PC-9 (cell line): Measurements from ENCODE around the gene CD1E. TPM values are rescaled to one million over a fixed set of nuclear protein-coding genes. Genes with fewer than 3 reads are reported as not detected.

Experiments
- BruUV-seq: library from RNA; stranded (reverse); fragments of 400-500 nt; replicated peaks from 2 replicates; lab custom pipeline; 2021; lab: Mats Ljungman, UMichigan
- CTCF ChIA-PET: fragments of 300-600 bp; sonication (Branson Sonifier 250); formaldehyde crosslinking; loops from one replicate; lab custom pipeline; 2022; ENCODE audit warnings: antibody characterized with exemption; lab: Charles Lee
- POLR2A ChIA-PET: fragments of 300-600 bp; sonication (Branson Sonifier 250); formaldehyde crosslinking; loops from one replicate; lab custom pipeline; 2022; ENCODE audit warnings: antibody characterized with exemption; ENCODE audit not compliant: unreplicated experiment; lab: Charles Lee
- DNase-seq, 2 experiments: peaks; one replicate each; pipeline versions ENCODE4 v3.0.0 to v3.0.0-alpha.2; 2015 to 2022; ENCODE audit warnings: mixed read lengths in 1 of 2
- H2AFZ ChIP-seq: fragments of 200-600 bp; sonication (generic); 2 replicates; pipeline ENCODE4 v1.8.1; 2017; ENCODE audit warnings: antibody characterized with exemption
- H3F3A ChIP-seq: fragments of 200-600 bp; sonication (generic); 2 replicates; pipeline ENCODE4 v1.8.1; 2017; ENCODE audit warnings: antibody characterized with exemption, mild to moderate bottlenecking, low read depth; ENCODE audit not compliant: insufficient read depth
- H3K27ac ChIP-seq: fragments of 200-600 bp; sonication (generic); 2 replicates; pipeline ENCODE4 v1.6.1; 2016; ENCODE audit warnings: mixed run types
- H3K27me3 ChIP-seq: fragments of 200-600 bp; sonication (generic); 2 replicates; pipeline ENCODE4 v1.6.1; 2016; ENCODE audit warnings: low read depth, mixed run types; ENCODE audit not compliant: insufficient read depth
- H3K36me3 ChIP-seq: fragments of 200-600 bp; sonication (generic); 2 replicates; pipeline ENCODE4 v1.6.1; 2016; ENCODE audit warnings: low read depth, mixed run types
- H3K4me1 ChIP-seq: fragments of 200-600 bp; sonication (generic); replicated peaks from 2 replicates; pipeline ENCODE4 v1.6.1; 2016; ENCODE audit warnings: mixed run types; ENCODE audit not compliant: insufficient read depth
- H3K4me2 ChIP-seq: fragments of 200-600 bp; sonication (generic); 2 replicates; pipeline ENCODE4 v1.6.1; 2017; ENCODE audit warnings: mixed run types
- H3K4me3 ChIP-seq: fragments of 200-600 bp; sonication (generic); 2 replicates; pipeline ENCODE4 v1.6.1; 2016; ENCODE audit warnings: mixed run types
- H3K79me2 ChIP-seq: fragments of 200-600 bp; sonication (generic); 2 replicates; pipeline ENCODE4 v1.6.1; 2017; ENCODE audit warnings: low read depth, mixed run types
- H3K9me2 ChIP-seq: fragments of 200-600 bp; sonication (generic); 2 replicates; pipeline ENCODE4 v1.8.1; 2017; ENCODE audit warnings: mild to moderate bottlenecking; ENCODE audit not compliant: insufficient read depth
- H3K9me3 ChIP-seq: fragments of 200-600 bp; sonication (generic); 2 replicates; pipeline ENCODE4 v1.8.1; 2016; ENCODE audit warnings: low read depth; ENCODE audit not compliant: insufficient read depth
- H4K20me1 ChIP-seq: fragments of 200-600 bp; sonication (generic); 2 replicates; pipeline ENCODE4 v1.8.1; 2017; ENCODE audit not compliant: insufficient read depth
- EZH2 ChIP-seq: fragments of 200-600 bp; sonication (generic); IDR thresholded peaks from 2 replicates; pipeline ENCODE4 v1.8.0; 2017; ENCODE audit warnings: antibody characterized with exemption, low read depth
- intact Hi-C: fragments of 100-400 bp; cut with micrococcal nuclease; formaldehyde crosslinking; loops from one replicate; pipeline ENCODE4 v1.10.0; 2022; ENCODE audit not compliant: unreplicated experiment
- total RNA-seq: library from RNA; stranded (reverse); gene quantifications from 2 replicates; pipeline ENCODE4 v1.2.3, GENCODE V29; 2021
- TF ChIP-seq, protein P1 (sequence below): fragments of 200-600 bp; sonication (generic); conservative IDR thresholded peaks from 2 replicates; pipeline ENCODE4 v1.6.1; 2017; ENCODE audit warnings: mixed run types, antibody characterized with exemption, mild to moderate bottlenecking, moderate library complexity

CD1E gene
- total RNA-seq, 1 experiment from 2014 or later: not detected

DNA sequence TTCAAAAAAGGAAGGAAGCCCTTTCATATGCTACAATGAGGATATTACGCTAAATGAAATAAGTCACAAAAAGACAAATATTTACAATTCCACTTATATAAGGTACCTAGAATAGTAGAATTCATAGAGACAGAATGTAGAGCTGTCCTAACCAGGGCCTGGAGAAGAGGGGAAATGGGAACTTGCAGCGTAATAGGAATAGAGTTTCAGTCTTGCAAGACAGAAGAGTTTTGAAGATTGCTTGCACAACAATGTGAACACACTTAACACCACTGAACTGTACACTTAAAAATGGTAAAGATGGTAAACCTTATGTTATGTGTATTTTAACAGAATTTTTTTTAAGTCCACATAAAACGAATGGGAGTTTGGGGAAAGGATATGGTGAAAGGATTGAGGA is 25.3 kb upstream of the CD1E start:
- H3K9me3 ChIP-seq: no peaks in the 10 kb centered on the region

DNA sequence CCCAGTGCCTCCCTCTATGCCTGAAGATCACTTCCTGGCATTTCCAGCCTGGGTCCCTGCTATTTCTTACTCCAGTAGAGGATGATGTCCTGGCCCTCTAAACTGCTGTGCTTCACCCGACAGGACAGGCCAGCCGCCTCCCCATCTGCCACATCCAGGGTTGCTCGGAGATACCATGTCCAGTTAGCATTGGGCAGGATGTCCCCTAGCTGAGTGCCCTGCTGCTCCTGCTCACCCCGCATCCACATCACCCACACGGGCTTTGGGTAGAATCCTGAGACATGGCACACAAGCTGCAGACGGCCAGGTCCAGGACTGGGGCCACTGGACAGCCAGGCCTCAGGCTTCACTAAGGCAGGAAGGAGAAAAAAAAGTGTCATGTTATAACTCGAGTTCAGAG is 24.4 kb upstream of the CD1E start:
- Histone ChIP-seq H3K36me3 (no peaks in the 10 kb centered on the region), H2AFZ (no peak overlapping the region), H3K79me2 (no peaks in the 10 kb centered on the region), H3K4me1 (no peaks in the 10 kb centered on the region), H3K4me2 (no peak overlapping the region), H3K9me3 (no peaks in the 10 kb centered on the region), H3K9me2 (no peaks in the 10 kb centered on the region), H3F3A (no peaks in the 10 kb centered on the region), H3K27ac (no peak overlapping the region), H3K27me3 (no peaks in the 10 kb centered on the region), H4K20me1 (no peaks in the 10 kb centered on the region), H3K4me3 (no peak overlapping the region)
- ChIA-PET CTCF (no interaction called here), POLR2A (no interaction called here)
- intact Hi-C loops: no loop called here
- no TSS peak for BruUV-seq
- TF ChIP-seq, protein P1, sequence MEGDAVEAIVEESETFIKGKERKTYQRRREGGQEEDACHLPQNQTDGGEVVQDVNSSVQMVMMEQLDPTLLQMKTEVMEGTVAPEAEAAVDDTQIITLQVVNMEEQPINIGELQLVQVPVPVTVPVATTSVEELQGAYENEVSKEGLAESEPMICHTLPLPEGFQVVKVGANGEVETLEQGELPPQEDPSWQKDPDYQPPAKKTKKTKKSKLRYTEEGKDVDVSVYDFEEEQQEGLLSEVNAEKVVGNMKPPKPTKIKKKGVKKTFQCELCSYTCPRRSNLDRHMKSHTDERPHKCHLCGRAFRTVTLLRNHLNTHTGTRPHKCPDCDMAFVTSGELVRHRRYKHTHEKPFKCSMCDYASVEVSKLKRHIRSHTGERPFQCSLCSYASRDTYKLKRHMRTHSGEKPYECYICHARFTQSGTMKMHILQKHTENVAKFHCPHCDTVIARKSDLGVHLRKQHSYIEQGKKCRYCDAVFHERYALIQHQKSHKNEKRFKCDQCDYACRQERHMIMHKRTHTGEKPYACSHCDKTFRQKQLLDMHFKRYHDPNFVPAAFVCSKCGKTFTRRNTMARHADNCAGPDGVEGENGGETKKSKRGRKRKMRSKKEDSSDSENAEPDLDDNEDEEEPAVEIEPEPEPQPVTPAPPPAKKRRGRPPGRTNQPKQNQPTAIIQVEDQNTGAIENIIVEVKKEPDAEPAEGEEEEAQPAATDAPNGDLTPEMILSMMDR: no peak
- no peak for TF ChIP-seq EZH2
- DNase-seq: no peak

More for the DNA sequence above, 25.3 kb upstream of the CD1E start:
- Histone ChIP-seq H3K79me2 (no peaks in the 10 kb centered on the region), H3F3A (no peaks in the 10 kb centered on the region), H3K4me2 (no peak overlapping the region), H3K9me2 (no peaks in the 10 kb centered on the region), H3K27me3 (no peaks in the 10 kb centered on the region), H2AFZ (no peak overlapping the region), H3K36me3 (no peaks in the 10 kb centered on the region), H3K4me3 (no peak overlapping the region), H3K27ac (no peak overlapping the region), H4K20me1 (no peaks in the 10 kb centered on the region), H3K4me1 (no peaks in the 10 kb centered on the region)
- ChIA-PET POLR2A (no interaction called here), CTCF (no interaction called here)
- no peak for DNase-seq
- TF ChIP-seq EZH2: no peak
- TF ChIP-seq, protein P1: no peak
- intact Hi-C loops: no loop called here
- no TSS peak for BruUV-seq

DNA sequence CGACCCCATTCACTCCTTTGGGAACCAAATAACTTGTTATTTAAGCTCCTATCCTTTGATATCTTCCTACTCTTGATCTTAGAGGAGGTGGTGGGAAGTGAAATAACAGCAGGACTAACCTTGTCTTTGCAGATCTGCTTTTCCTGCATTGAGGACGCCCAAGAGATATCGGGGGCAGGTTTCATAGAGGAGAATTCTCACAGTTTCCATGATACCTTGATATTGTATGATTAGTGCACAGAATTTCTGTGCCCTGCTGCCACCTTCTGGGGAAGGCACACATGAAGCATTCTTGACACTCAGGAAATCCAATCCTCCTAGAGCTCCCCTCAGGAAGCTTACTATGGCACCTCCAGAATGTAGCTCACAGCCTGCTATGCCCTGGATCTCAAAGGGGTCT is 24.0 kb upstream of the CD1E start:
- Histone ChIP-seq H3K4me1 (no peaks in the 10 kb centered on the region), H3K9me2 (no peaks in the 10 kb centered on the region), H3F3A (no peaks in the 10 kb centered on the region), H2AFZ (no peak overlapping the region), H3K4me3 (no peak overlapping the region), H3K9me3 (no peaks in the 10 kb centered on the region), H3K27me3 (no peaks in the 10 kb centered on the region), H3K27ac (no peak overlapping the region), H4K20me1 (no peaks in the 10 kb centered on the region), H3K4me2 (no peak overlapping the region), H3K79me2 (no peaks in the 10 kb centered on the region), H3K36me3 (no peaks in the 10 kb centered on the region)
- ChIA-PET CTCF (no interaction called here), POLR2A (no interaction called here)
- no peak for DNase-seq
- intact Hi-C loops: no loop called here
- no TSS peak for BruUV-seq
- TF ChIP-seq EZH2: no peak
- TF ChIP-seq, protein P1: 0 out of 2 replicates have a peak, but pooled peaks have one; percentile 19
